Activated CD4-positive, alpha-beta T cell treated with anti-CD3 and anti-CD28 coated beads, Interleukin-2, amount 10 ng/mL, durations not matched to agents 7 days and 5 days (primary cell): ENCODE results near the gene KSR1. TPM values are rescaled to one million over a fixed set of nuclear protein-coding genes. Genes with fewer than 3 reads are reported as not detected.

Experiments
- CTCF ChIA-PET: fragments of 350-600 bp; sonication (Branson Sonifier 250); formaldehyde crosslinking; loops from one replicate; lab custom pipeline; 2021; ENCODE audit warnings: antibody characterized with exemption; lab: Charles Lee
- POLR2A ChIA-PET: fragments of 350-600 bp; sonication (Branson Sonifier 250); formaldehyde crosslinking; loops from one replicate; lab custom pipeline; 2021; ENCODE audit warnings: antibody characterized with exemption; lab: Charles Lee
- DNase-seq: peaks from one replicate; pipeline ENCODE4 v3.0.0-alpha.2; 2020
- H3K27ac Mint-ChIP-seq: one replicate; pipeline ENCODE4 v1.8.0; 2021; ENCODE audit warnings: mild to moderate bottlenecking, moderate library complexity, mixed read lengths
- H3K27me3 Mint-ChIP-seq: one replicate; pipeline ENCODE4 v1.8.0; 2021; ENCODE audit warnings: mixed read lengths
- H3K36me3 Mint-ChIP-seq: one replicate; pipeline ENCODE4 v1.8.0; 2021; ENCODE audit warnings: low read depth, mixed read lengths
- H3K4me1 Mint-ChIP-seq: one replicate; pipeline ENCODE4 v1.8.0; 2021; ENCODE audit warnings: mixed read lengths
- H3K4me3 Mint-ChIP-seq: one replicate; pipeline ENCODE4 v1.8.0; 2021; ENCODE audit warnings: mild to moderate bottlenecking, moderate library complexity, mixed read lengths
- H3K9me3 Mint-ChIP-seq: one replicate; pipeline ENCODE4 v1.8.0; 2021; ENCODE audit warnings: mixed read lengths
- total RNA-seq, 2 experiments: library from RNA; stranded (reverse); gene quantifications; one replicate each; pipeline ENCODE4 v1.2.3, GENCODE V29; 2021

The KSR1 gene
- total RNA-seq, 2 experiments from 2014 or later, result 43.1 to 45.7 TPM

GRCh38 chr17:27573971-27574525 lies 117.8 kb downstream of the KSR1 start:
- Mint-ChIP-seq H3K27me3 (no peaks in the 10 kb centered on the region), H3K27ac (no peak overlapping the region), H3K4me3 (no peak overlapping the region), H3K4me1 (peaks cover 77% of the 10 kb centered on the region), H3K9me3 (no peaks in the 10 kb centered on the region), H3K36me3 (peaks cover 14% of the 10 kb centered on the region)
- ChIA-PET CTCF (interaction anchor here (0.7 to 1.2 kb wide), 7 partner anchors 8 to 290 kb away, joined by 3 to 6 read pairs (median 3); no protein-coding TSS in a partner anchor), POLR2A (no interaction called here)
- no peak for DNase-seq

GRCh38 chr17:27575096-27575911 lies 119.1 kb downstream of the KSR1 start:
- Mint-ChIP-seq H3K36me3 (peaks cover 14% of the 10 kb centered on the region), H3K4me3 (no peak overlapping the region), H3K27me3 (no peaks in the 10 kb centered on the region), H3K27ac (no peak overlapping the region), H3K4me1 (peaks cover 80% of the 10 kb centered on the region), H3K9me3 (no peaks in the 10 kb centered on the region)
- ChIA-PET POLR2A (no interaction called here), CTCF (interaction anchor here (0.7 to 2.4 kb wide), 5 partner anchors 9 to 291 kb away, joined by 3 to 6 read pairs (median 3); no protein-coding TSS in a partner anchor)
- no peak for DNase-seq

DNA sequence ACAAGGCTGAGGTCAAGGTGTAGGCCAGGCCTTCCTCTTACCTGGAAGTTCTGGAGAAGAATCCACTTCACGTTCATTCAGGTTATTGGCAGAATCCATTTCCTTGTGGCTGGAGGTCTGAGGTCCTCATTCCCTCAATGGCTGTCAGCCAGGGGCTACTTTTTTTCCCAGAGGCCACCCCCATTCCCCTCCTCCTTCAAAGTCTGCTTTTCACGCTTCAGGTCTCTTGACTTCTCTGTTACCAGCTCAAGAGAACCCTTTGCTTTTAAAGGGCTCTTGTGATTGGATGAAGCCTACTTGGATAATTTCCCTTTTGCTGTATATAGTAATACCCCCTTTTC lies 119.6 kb downstream of the KSR1 start:
- no peaks in the 10 kb centered on the region for H3K27me3 Mint-ChIP-seq
- CTCF ChIA-PET, result interaction anchor here (1.2 to 2.4 kb wide), 3 partner anchors 10 to 23 kb away, joined by 3 to 6 read pairs (median 3); no protein-coding TSS in a partner anchor
- H3K9me3 Mint-ChIP-seq, result no peaks in the 10 kb centered on the region
- no peak overlapping the region for H3K27ac Mint-ChIP-seq
- peaks cover 14% of the 10 kb centered on the region for H3K36me3 Mint-ChIP-seq
- no peak for DNase-seq
- peaks cover 83% of the 10 kb centered on the region for H3K4me1 Mint-ChIP-seq
- H3K4me3 Mint-ChIP-seq, result no peak overlapping the region
- POLR2A ChIA-PET, result no interaction called here

- peaks cover 85% of the 10 kb centered on the region for H3K4me1 Mint-ChIP-seq
- no peak overlapping the region for H3K4me3 Mint-ChIP-seq
- no peak for DNase-seq
- POLR2A ChIA-PET, result no interaction called here
- CTCF ChIA-PET, result interaction anchor here (0.7 to 2.4 kb wide), 5 partner anchors 7 to 920 kb away, joined by 3 to 6 read pairs (median 3); no protein-coding TSS in a partner anchor
- H3K27me3 Mint-ChIP-seq, result no peaks in the 10 kb centered on the region
- peaks cover 14% of the 10 kb centered on the region for H3K36me3 Mint-ChIP-seq
- H3K9me3 Mint-ChIP-seq, result no peaks in the 10 kb centered on the region
- H3K27ac Mint-ChIP-seq, result peak overlapping the region; percentile 50
Measured at GRCh38 chr17:27576477-27577083, 120.3 kb downstream of the KSR1 start.

- H3K4me3 Mint-ChIP-seq, result no peak overlapping the region
- H3K9me3 Mint-ChIP-seq, result no peaks in the 10 kb centered on the region
- H3K4me1 Mint-ChIP-seq, result peaks cover 85% of the 10 kb centered on the region
- no peaks in the 10 kb centered on the region for H3K27me3 Mint-ChIP-seq
- CTCF ChIA-PET, result interaction anchor here (0.7 to 5.1 kb wide), 5 partner anchors 8 to 921 kb away, joined by 3 to 33 read pairs (median 6); no protein-coding TSS in a partner anchor
- POLR2A ChIA-PET, result no interaction called here
- DNase-seq, result no peak
- peaks cover 14% of the 10 kb centered on the region for H3K36me3 Mint-ChIP-seq
- H3K27ac Mint-ChIP-seq, result peak overlapping the region; percentile 50
Measured at GRCh38 chr17:27577121-27577761, 121.0 kb downstream of the KSR1 start.

DNA sequence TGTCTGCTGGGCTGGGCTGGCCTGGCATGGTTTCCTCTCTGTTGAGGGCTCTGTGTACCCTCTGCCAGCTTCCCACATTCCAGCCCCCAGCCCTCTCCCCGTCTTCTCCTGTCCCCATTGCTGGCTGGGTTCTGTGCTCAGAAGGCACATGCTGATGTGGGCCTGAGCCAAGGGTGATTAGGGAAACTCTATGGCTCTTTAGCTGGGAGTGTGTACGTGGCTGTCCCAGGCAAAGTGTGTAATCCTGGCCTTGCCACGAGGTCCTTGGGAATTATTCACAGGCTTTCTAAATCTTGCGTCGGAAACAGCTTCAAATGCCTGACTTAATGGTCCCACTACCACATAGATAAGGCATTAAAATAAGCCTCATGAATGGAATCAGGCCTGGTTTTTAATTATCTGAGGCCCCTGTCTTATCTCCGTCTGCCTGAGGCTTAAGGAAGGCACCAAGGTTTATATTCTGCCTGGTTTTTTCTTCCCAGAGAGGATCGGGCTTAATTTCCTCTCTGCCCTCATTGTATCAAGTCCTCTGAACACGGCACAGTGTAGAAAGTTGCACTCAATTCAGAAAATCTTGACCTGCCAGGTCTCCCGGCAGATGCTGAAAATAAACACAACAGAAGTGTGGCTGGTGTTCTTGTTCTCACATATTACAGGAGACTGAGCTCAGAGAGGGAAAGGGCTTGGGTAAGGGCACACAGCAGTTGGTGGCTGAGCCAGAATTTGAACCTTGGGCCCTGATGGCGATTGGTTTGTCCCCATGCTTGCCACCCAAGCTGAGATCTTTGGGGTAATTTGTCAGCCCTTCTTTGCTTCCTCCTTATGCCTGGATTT lies 121.9 kb downstream of the KSR1 start:
- H3K4me1 Mint-ChIP-seq, result peaks cover 76% of the 10 kb centered on the region
- ChIA-PET CTCF (interaction anchor here (1.2 to 5.1 kb wide), 6 partner anchors 9 to 105 kb away, joined by 4 to 33 read pairs (median 6); no protein-coding TSS in a partner anchor), POLR2A (no interaction called here)
- peak overlapping the region; percentile 67 for H3K27ac Mint-ChIP-seq
- H3K9me3 Mint-ChIP-seq, result no peaks in the 10 kb centered on the region
- H3K4me3 Mint-ChIP-seq, result no peak overlapping the region
- H3K27me3 Mint-ChIP-seq, result no peaks in the 10 kb centered on the region
- DNase-seq, result no peak
- peaks cover 11% of the 10 kb centered on the region for H3K36me3 Mint-ChIP-seq

DNA sequence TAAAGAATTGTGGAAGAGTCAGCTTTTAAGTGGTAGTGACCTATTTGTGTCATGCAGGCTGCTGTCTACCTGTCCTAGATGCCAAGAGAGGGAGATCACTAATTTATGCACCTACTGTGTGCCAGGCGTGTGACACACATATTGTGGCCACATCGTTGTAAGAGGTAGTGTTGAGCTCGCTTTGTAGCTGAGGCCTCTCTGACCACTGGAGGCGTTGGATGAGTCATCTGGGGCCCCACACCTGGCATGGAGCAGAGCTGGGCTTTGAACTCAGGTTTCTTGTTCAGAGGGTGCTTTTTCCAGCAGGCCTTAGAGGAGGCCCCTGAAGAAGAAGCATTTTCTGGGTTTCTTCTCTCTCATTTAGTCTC lies 122.5 kb downstream of the KSR1 start:
- Mint-ChIP-seq H3K4me1 (peaks cover 70% of the 10 kb centered on the region), H3K27ac (peak overlapping the region; percentile 67), H3K4me3 (no peak overlapping the region), H3K9me3 (no peaks in the 10 kb centered on the region), H3K36me3 (peaks cover 11% of the 10 kb centered on the region), H3K27me3 (no peaks in the 10 kb centered on the region)
- ChIA-PET CTCF (interaction anchor here (0.6 to 5.1 kb wide), 8 partner anchors 9 to 105 kb away, joined by 3 to 33 read pairs (median 4); no protein-coding TSS in a partner anchor), POLR2A (no interaction called here)
- peak; percentile 46 for DNase-seq

DNA sequence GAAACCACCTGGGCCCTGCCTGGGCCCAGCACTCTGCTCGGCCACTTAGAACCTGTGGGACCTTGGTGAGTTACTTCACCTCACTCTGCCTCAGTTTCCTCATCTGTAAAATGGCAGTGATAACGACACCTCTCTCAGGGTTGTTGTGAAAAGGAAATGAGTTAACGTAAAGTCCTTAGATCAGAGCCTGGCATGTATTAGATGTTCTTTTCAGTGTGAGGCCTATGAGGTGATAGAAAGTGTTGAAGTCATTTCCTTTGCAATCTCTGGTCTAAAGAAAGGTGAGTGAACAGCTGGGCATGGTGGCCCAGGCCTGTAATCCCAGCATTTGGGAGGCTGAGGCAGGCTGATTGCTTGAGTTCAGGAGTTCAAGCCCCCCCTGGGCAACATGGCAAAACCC lies 123.1 kb downstream of the KSR1 start:
- H3K4me1 Mint-ChIP-seq, result peaks cover 64% of the 10 kb centered on the region
- ChIA-PET POLR2A (no interaction called here), CTCF (interaction anchor here (0.6 to 5.1 kb wide), 12 partner anchors 10 to 230 kb away, joined by 3 to 33 read pairs (median 4); no protein-coding TSS in a partner anchor)
- H3K9me3 Mint-ChIP-seq, result no peaks in the 10 kb centered on the region
- H3K27ac Mint-ChIP-seq, result peak overlapping the region; percentile 67
- H3K36me3 Mint-ChIP-seq, result peaks cover 9% of the 10 kb centered on the region
- H3K4me3 Mint-ChIP-seq, result no peak overlapping the region
- H3K27me3 Mint-ChIP-seq, result no peaks in the 10 kb centered on the region
- DNase-seq, result no peak

- H3K36me3 Mint-ChIP-seq, result peaks cover 6% of the 10 kb centered on the region
- DNase-seq, result no peak
- CTCF ChIA-PET, result interaction anchor here (1.1 to 5.1 kb wide), 8 partner anchors 11 to 230 kb away, joined by 3 to 33 read pairs (median 4); no protein-coding TSS in a partner anchor
- POLR2A ChIA-PET, result interaction anchor here (0.6 kb wide), 2 partner anchors 106 to 109 kb away, joined by 3 to 5 read pairs; no protein-coding TSS in a partner anchor
- no peak overlapping the region for H3K4me3 Mint-ChIP-seq
- H3K27me3 Mint-ChIP-seq, result no peaks in the 10 kb centered on the region
- no peaks in the 10 kb centered on the region for H3K9me3 Mint-ChIP-seq
- H3K4me1 Mint-ChIP-seq, result peaks cover 58% of the 10 kb centered on the region
- H3K27ac Mint-ChIP-seq, result peak overlapping the region; percentile 51
Measured at GRCh38 chr17:27579897-27580321, 123.7 kb downstream of the KSR1 start.

DNA sequence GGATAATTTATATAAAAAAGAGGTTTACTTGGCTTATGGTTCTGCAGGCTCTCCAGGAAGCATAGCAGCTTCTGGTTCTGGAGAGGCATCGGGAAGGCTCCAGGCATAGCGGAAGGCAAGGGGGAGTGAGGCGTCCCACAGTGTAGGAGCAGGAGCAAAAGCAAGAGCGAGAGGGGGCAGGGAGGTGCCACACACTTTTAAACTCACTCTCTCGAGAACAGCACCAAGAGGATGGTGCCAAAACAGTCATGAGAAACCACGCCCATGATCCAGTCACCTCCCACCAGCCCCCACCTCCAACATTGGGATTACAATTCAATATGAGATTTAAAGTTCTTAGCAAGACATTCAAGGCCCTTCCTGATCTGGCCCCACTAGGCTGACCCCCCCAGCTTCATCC lies 124.8 kb downstream of the KSR1 start:
- peaks cover 48% of the 10 kb centered on the region for H3K4me1 Mint-ChIP-seq
- peak overlapping the region; percentile 14 for H3K27ac Mint-ChIP-seq
- H3K9me3 Mint-ChIP-seq, result no peaks in the 10 kb centered on the region
- H3K27me3 Mint-ChIP-seq, result no peaks in the 10 kb centered on the region
- no peak for DNase-seq
- ChIA-PET CTCF (interaction anchor here (0.7 to 5.1 kb wide), 3 partner anchors 10 to 50 kb away, joined by 3 to 33 read pairs (median 13); no protein-coding TSS in a partner anchor), POLR2A (no interaction called here)
- H3K36me3 Mint-ChIP-seq, result peaks cover 2% of the 10 kb centered on the region
- H3K4me3 Mint-ChIP-seq, result no peak overlapping the region

GRCh38 chr17:27582696-27583095 lies 126.4 kb downstream of the KSR1 start:
- Mint-ChIP-seq H3K27ac (no peak overlapping the region), H3K4me1 (peaks cover 39% of the 10 kb centered on the region), H3K36me3 (peaks cover 2% of the 10 kb centered on the region), H3K4me3 (no peak overlapping the region), H3K27me3 (no peaks in the 10 kb centered on the region), H3K9me3 (no peaks in the 10 kb centered on the region)
- CTCF ChIA-PET, result interaction anchor here (0.6 kb wide), 1 partner anchor 18 kb away, joined by 3 read pairs; no protein-coding TSS in a partner anchor
- no peak for DNase-seq
- POLR2A ChIA-PET, result interaction anchor here (0.6 kb wide), 1 partner anchor 111 kb away, joined by 4 read pairs; no protein-coding TSS in a partner anchor
